Neural progenitor cell (in vitro differentiated cells): ENCODE data around the gene PIAS2.

Source experiments
- EZH2 ChIP-seq: fragments of 200-600 bp; sonication (generic); IDR thresholded peaks from 2 replicates; pipeline ENCODE4 v1.6.1; 2017; ENCODE audit warnings: antibody characterized with exemption, mild to moderate bottlenecking, moderate library complexity
- TF ChIP-seq, protein P1 (sequence below): fragments of 200-600 bp; sonication (generic); IDR thresholded peaks from 2 replicates; pipeline ENCODE4 v1.5.1; 2017; ENCODE audit warnings: antibody characterized with exemption, mild to moderate bottlenecking

DNA sequence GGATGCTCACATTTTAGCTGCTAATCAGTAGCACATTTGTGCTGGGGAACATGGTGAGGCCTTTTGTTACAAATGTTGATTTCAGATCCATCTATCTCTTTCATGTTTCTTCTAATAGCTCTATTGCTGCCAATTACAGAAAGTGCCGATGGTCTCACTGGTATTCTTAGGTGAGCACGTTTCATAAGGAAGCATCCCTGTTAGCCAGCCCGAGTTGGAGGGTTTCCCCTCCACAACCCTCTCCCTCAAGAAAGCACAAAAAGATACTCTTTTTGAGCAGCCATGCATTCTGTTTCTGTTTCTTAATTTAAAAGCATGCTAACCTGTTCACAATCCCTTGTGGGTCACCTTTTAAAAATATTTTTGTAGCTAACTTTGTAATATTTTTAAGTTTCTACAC is 129.6 kb downstream of the PIAS2 start:
- TF ChIP-seq, protein P1, sequence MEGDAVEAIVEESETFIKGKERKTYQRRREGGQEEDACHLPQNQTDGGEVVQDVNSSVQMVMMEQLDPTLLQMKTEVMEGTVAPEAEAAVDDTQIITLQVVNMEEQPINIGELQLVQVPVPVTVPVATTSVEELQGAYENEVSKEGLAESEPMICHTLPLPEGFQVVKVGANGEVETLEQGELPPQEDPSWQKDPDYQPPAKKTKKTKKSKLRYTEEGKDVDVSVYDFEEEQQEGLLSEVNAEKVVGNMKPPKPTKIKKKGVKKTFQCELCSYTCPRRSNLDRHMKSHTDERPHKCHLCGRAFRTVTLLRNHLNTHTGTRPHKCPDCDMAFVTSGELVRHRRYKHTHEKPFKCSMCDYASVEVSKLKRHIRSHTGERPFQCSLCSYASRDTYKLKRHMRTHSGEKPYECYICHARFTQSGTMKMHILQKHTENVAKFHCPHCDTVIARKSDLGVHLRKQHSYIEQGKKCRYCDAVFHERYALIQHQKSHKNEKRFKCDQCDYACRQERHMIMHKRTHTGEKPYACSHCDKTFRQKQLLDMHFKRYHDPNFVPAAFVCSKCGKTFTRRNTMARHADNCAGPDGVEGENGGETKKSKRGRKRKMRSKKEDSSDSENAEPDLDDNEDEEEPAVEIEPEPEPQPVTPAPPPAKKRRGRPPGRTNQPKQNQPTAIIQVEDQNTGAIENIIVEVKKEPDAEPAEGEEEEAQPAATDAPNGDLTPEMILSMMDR = no peak
- TF ChIP-seq EZH2 = no peak
